ENCODE measurements around the gene RBM4.

- no peak for TF ChIP-seq CTCF (IDR thresholded peaks at IDR 0.05)
- no peak for TF ChIP-seq POLR2A (IDR thresholded peaks at IDR 0.05)
Observed at GRCh38 chr11:66603072-66603471, 35.4 kb upstream of the RBM4 start.
